Peyer's patch (tissue), 4 donors: Measurements from ENCODE around the gene MYO5C.

Experiments used
- CTCF ChIP-seq, 6 experiments: fragments of 450-650 bp in 4 of 6; fragments of 200-600 bp in 2 of 6; sonication (generic) in 1 of 6; IDR thresholded peaks; one replicate each; pipeline ENCODE4 v1.5.1; 2017 to 2019; ENCODE audit warnings: antibody characterized with exemption in 6 of 6, mild to moderate bottlenecking in 3 of 6, moderate library complexity in 1 of 6
- POLR2A ChIP-seq, 2 donors: fragments of 450-650 bp; IDR thresholded peaks; one replicate each; pipeline ENCODE4 v1.5.1; 2017; ENCODE audit warnings: antibody characterized with exemption in 2 of 2, mild to moderate bottlenecking in 2 of 2, moderate library complexity in 2 of 2

- no peak for TF ChIP-seq CTCF (IDR thresholded peaks at IDR 0.05)
- TF ChIP-seq POLR2A (IDR thresholded peaks at IDR 0.05), result no peak
Measured at GRCh38 chr15:52254391-52254790, 41.2 kb downstream of the MYO5C start.
